GM12878 (cell line): ENCODE measurements around the gene HELZ. TPM values are rescaled to one million over a fixed set of nuclear protein-coding genes. Genes with fewer than 3 reads are reported as not detected.

ENCODE experiments used
- ATAC-seq: fragments of 200-7000 bp; cut with Tn5 transposase; 3 replicates; pipeline ENCODE4 v1.9.1; 2020; ENCODE audit warnings: mild to moderate bottlenecking, moderate library complexity
- BruUV-seq: library from RNA; stranded (reverse); fragments of 400-500 nt; replicated peaks from 2 replicates; lab custom pipeline; 2021; lab: Mats Ljungman, UMichigan
- CTCF ChIA-PET: fragments of 300-600 bp; sonication (Branson Sonifier 250); formaldehyde crosslinking; extraction: SDS; loops from one replicate; lab custom pipeline; 2021; ENCODE audit warnings: inconsistent platforms; lab: Yijun Ruan, JAX
- POLR2A ChIA-PET: fragments of 350-600 bp; formaldehyde crosslinking; extraction: SDS; loops from one replicate; lab custom pipeline; 2021; ENCODE audit warnings: inconsistent platforms; lab: Charles Lee
- RAD21 ChIA-PET: fragments of 300-600 bp; sonication (Branson Sonifier 250); formaldehyde crosslinking; loops from one replicate; lab custom pipeline; 2023; ENCODE audit warnings: antibody characterized with exemption; ENCODE audit not compliant: unreplicated experiment; lab: Charles Lee
- SMC1A ChIA-PET: fragments of 300-600 bp; sonication (Branson Sonifier 250); formaldehyde crosslinking; loops from one replicate; lab custom pipeline; 2023; ENCODE audit not compliant: unreplicated experiment, uncharacterized antibody; lab: Charles Lee
- DNase-seq: peaks from one replicate; pipeline ENCODE4 v3.0.0-alpha.2; 2011; ENCODE audit warnings: low read depth, low spot score
- FAIRE-seq: peaks from 3 replicates; lab custom pipeline; 2011; peaks lifted over from hg19 to GRCh38; lab: Jason Lieb, UNC
- H2AFZ ChIP-seq: 2 replicates; pipeline ENCODE4 v1.6.0; 2011; ENCODE audit warnings: low read depth, low read length, control low read depth; ENCODE audit not compliant: control insufficient read depth
- H3K27ac ChIP-seq: 2 replicates; pipeline ENCODE4 v1.5.1; 2011; ENCODE audit warnings: control low read depth; ENCODE audit not compliant: control insufficient read depth, insufficient read depth
- H3K27me3 ChIP-seq, 2 experiments: replicated peaks in 1 of 2; 2 replicates each; pipeline versions ENCODE4 v1.6.0 to v1.6.1; 2011; ENCODE audit warnings: low read length in 1 of 2; ENCODE audit not compliant: control insufficient read depth in 2 of 2, insufficient read depth in 2 of 2
- H3K36me3 ChIP-seq, 2 experiments: 2 replicates each; pipeline ENCODE4 v1.5.1; 2011; ENCODE audit warnings: low read length in 1 of 2; ENCODE audit not compliant: control insufficient read depth in 2 of 2, insufficient read depth in 2 of 2
- H3K4me1 ChIP-seq: 2 replicates; pipeline ENCODE4 v1.6.1; 2011; ENCODE audit warnings: mild to moderate bottlenecking, low read length, moderate library complexity, mixed read lengths; ENCODE audit not compliant: control insufficient read depth, insufficient read depth
- H3K4me2 ChIP-seq: 2 replicates; pipeline ENCODE4 v1.6.0; 2011; ENCODE audit warnings: control low read depth; ENCODE audit not compliant: control insufficient read depth, insufficient read depth
- H3K4me3 ChIP-seq: fragments of 200-600 bp; sonication (generic); 2 replicates; pipeline ENCODE4 v1.5.1; 2016
- H3K79me2 ChIP-seq: 2 replicates; pipeline ENCODE4 v1.6.0; 2011; ENCODE audit warnings: low read length; ENCODE audit not compliant: control insufficient read depth, insufficient read depth
- H3K9ac ChIP-seq: 2 replicates; pipeline ENCODE4 v1.8.0; 2011; ENCODE audit warnings: low read length, control low read depth, mixed read lengths; ENCODE audit not compliant: control insufficient read depth, insufficient read depth
- H3K9me3 ChIP-seq: replicated peaks from 3 replicates; pipeline ENCODE4 v1.5.1; 2011; ENCODE audit warnings: mild to moderate bottlenecking, low read length; ENCODE audit not compliant: control insufficient read depth, insufficient read depth
- H4K20me1 ChIP-seq: 2 replicates; pipeline ENCODE4 v1.6.0; 2011; ENCODE audit not compliant: control insufficient read depth, insufficient read depth
- ASH2L ChIP-seq: fragments of 300-600, 200-600 bp; sonication (generic); IDR thresholded peaks from 2 replicates; pipeline ENCODE4 v1.6.1; 2017; ENCODE audit warnings: low read depth, mild to moderate bottlenecking, borderline replicate concordance
- ATF3 ChIP-seq: IDR thresholded peaks from 2 replicates; pipeline ENCODE4 v1.6.1; 2011; ENCODE audit warnings: low read depth, mild to moderate bottlenecking, low read length, moderate library complexity, borderline replicate concordance; ENCODE audit errors: extremely low read depth
- FOXK2 ChIP-seq: fragments of 450-650 bp; IDR thresholded peaks from 2 replicates; pipeline ENCODE4 v1.6.1; 2017; ENCODE audit warnings: mild to moderate bottlenecking, moderate library complexity
- IRF5 ChIP-seq: fragments of 450-650 bp; IDR thresholded peaks from 2 replicates; pipeline ENCODE4 v1.6.1; 2017; ENCODE audit warnings: borderline replicate concordance
- LARP7 ChIP-seq: fragments of 450-650 bp; IDR thresholded peaks from 2 replicates; pipeline ENCODE4 v1.6.1; 2017; ENCODE audit warnings: mild to moderate bottlenecking
- NR2C2 ChIP-seq: IDR thresholded peaks from 2 replicates; pipeline ENCODE4 v1.6.1; 2011; ENCODE audit warnings: borderline replicate concordance, low read depth; ENCODE audit not compliant: control insufficient read depth, insufficient read length
- PKNOX1 ChIP-seq: fragments of 450-650 bp; IDR thresholded peaks from 2 replicates; pipeline ENCODE4 v1.6.1; 2016; ENCODE audit warnings: mild to moderate bottlenecking
- RB1 ChIP-seq: fragments of 450-650 bp; formaldehyde crosslinking; IDR thresholded peaks from 2 replicates; pipeline ENCODE4 v1.6.1; 2017; ENCODE audit warnings: mild to moderate bottlenecking, borderline replicate concordance
- STAT1 ChIP-seq: fragments of 450-650 bp; conservative IDR thresholded peaks from 2 replicates; pipeline ENCODE4 v1.6.1; 2014; ENCODE audit warnings: antibody characterized with exemption, mild to moderate bottlenecking
- SUPT20H ChIP-seq: IDR thresholded peaks from 2 replicates; pipeline ENCODE4 v1.6.1; 2011; ENCODE audit warnings: low read depth, mild to moderate bottlenecking, low read length, moderate library complexity, borderline replicate concordance; ENCODE audit not compliant: control insufficient read depth
- SUZ12 ChIP-seq: fragments of 200-600 bp; sonication (generic); IDR thresholded peaks from one replicate; pipeline ENCODE4 v1.6.1; 2018; ENCODE audit warnings: antibody characterized with exemption, mild to moderate bottlenecking; ENCODE audit not compliant: unreplicated experiment
- WRNIP1 ChIP-seq: IDR thresholded peaks from 2 replicates; pipeline ENCODE4 v1.6.1; 2011; ENCODE audit warnings: low read depth, low read length, improper control_type of control experiment, borderline replicate concordance
- ZNF217 ChIP-seq: fragments of 450-650 bp; IDR thresholded peaks from 2 replicates; pipeline ENCODE4 v1.6.1; 2017; ENCODE audit warnings: antibody characterized with exemption, mild to moderate bottlenecking
- WGBS: methylation state at CpG from one replicate; pipeline ENCODE4 v1.1.6; 2016; ENCODE audit warnings: low lambda C conversion rate; ENCODE audit not compliant: insufficient replicate concordance, insufficient coverage; ENCODE audit errors: missing lambda C conversion rate; 5-methylcytosine and 5-hydroxymethylcytosine counted together
- in situ Hi-C: fragments of 300-500 bp; cut with MboI; formaldehyde crosslinking; loops from 9 replicates; pipeline ENCODE4 v1.14.3; 2018; ENCODE audit warnings: mixed read lengths
- intact Hi-C: fragments of 100-400 bp; cut with micrococcal nuclease; formaldehyde crosslinking; loops from one replicate; pipeline ENCODE4 v1.14.2; 2022; ENCODE audit not compliant: unreplicated experiment
- polyA plus RNA-seq, 11 experiments: library from polyadenylated mRNA; depleted of rRNA in 4 of 11; unstranded in 6 of 11; stranded (reverse) in 5 of 11; fragments of >200 nt; fragmentation: Nextera tagmentation in 4 of 11; fragmentation: Illumina TruSeq in 1 of 11; extraction: Ambion mirVana in 4 of 11; extraction: Trizol in 1 of 11; gene quantifications; 1 replicate in 1 of 11; 2 replicates in 10 of 11; pipeline versions ENCODE4 v1.2.1 to v1.2.3, GENCODE V29; 2011 to 2016; ENCODE audit warnings: inconsistent platforms in 2 of 11, missing spikeins in 2 of 11, low read depth in 1 of 11
- total RNA-seq, 4 experiments: library from RNA; depleted of rRNA in 3 of 4; stranded (reverse); fragments of >200 nt in 3 of 4; fragmentation: Illumina TruSeq in 1 of 4; extraction: Trizol in 1 of 4; gene quantifications; 2 replicates each; pipeline versions ENCODE4 v1.2.1 to v1.2.3, GENCODE V29; 2013 to 2021

Gene HELZ
- total and polyA plus RNA-seq, 10 of the 15 experiments (the other 5 are each of a cell fraction or from before 2014, with no cell fraction given): 1.5 to 36.8 (median 19.1) TPM

GRCh38 chr17:67130768-67131167 is 114.2 kb downstream of the HELZ start:
- POLR2A ChIA-PET: interaction anchor here (0.9 kb wide), 1 partner anchor 11 kb away, joined by 4 read pairs; no protein-coding TSS in a partner anchor

GRCh38 chr17:67129283-67129682 is 115.7 kb downstream of the HELZ start:
- H3K4me2 ChIP-seq: no peak overlapping the region
- ChIA-PET RAD21 (no interaction called here), SMC1A (no interaction called here), POLR2A (no interaction called here), CTCF (no interaction called here)
- no peak overlapping the region for H2AFZ ChIP-seq
- no peak for DNase-seq
- BruUV-seq: no TSS peak
- H3K9me3 ChIP-seq: no peaks in the 10 kb centered on the region
- H4K20me1 ChIP-seq: no peaks in the 10 kb centered on the region
- in situ Hi-C loops (no loop called here), intact Hi-C loops (no loop called here)
- H3K4me3 ChIP-seq: no peak overlapping the region
- H3K27ac ChIP-seq: no peak overlapping the region
- H3K4me1 ChIP-seq: no peaks in the 10 kb centered on the region
- peaks cover 0 to 2% of the 10 kb centered on the region in 2 experiments; a peak in 1 of 4 replicates for H3K36me3 ChIP-seq
- H3K79me2 ChIP-seq: no peaks in the 10 kb centered on the region
- H3K27me3 ChIP-seq: no peaks in the 10 kb centered on the region
- no peak for ATAC-seq
- H3K9ac ChIP-seq: no peak overlapping the region
- 77% methylated on average over 3 of the region's 3 CpGs for WGBS
- FAIRE-seq: no peak
- TF ChIP-seq STAT1 (no peak), WRNIP1 (no peak), ZNF217 (no peak), ASH2L (no peak), RB1 (no peak), LARP7 (no peak), SUPT20H (no peak), NR2C2 (no peak), FOXK2 (no peak), SUZ12 (no peak), ATF3 (no peak), IRF5 (no peak)

More at GRCh38 chr17:67130768-67131167, 114.2 kb downstream of the HELZ start:
- no peaks in the 10 kb centered on the region for H3K79me2 ChIP-seq
- H2AFZ ChIP-seq: no peak overlapping the region
- DNase-seq: no peak
- H3K9ac ChIP-seq: no peak overlapping the region
- no peaks in the 10 kb centered on the region for H3K27me3 ChIP-seq
- no peaks in the 10 kb centered on the region for H4K20me1 ChIP-seq
- H3K36me3 ChIP-seq: peaks cover 0 to 5% of the 10 kb centered on the region in 2 experiments; a peak in 1 of 4 replicates
- no peak for ATAC-seq
- ChIA-PET SMC1A (interaction anchor here (0.7 to 2.1 kb wide), 5 partner anchors 18 to 163 kb away, joined by 3 to 6 read pairs (median 3); no protein-coding TSS in a partner anchor), RAD21 (no interaction called here), CTCF (interaction anchor here (0.6 to 1.4 kb wide), 3 partner anchors 9 to 49 kb away, joined by 3 to 5 read pairs (median 3); no protein-coding TSS in a partner anchor)
- no peak overlapping the region for H3K4me3 ChIP-seq
- no peaks in the 10 kb centered on the region for H3K4me1 ChIP-seq
- no peak for TF ChIP-seq LARP7
- 0 out of 2 replicates have a peak, but pooled peaks have one; percentile 9 for TF ChIP-seq PKNOX1
- TF ChIP-seq, all 136 proteins: peak for 1
- in situ Hi-C loops: no loop called here
- WGBS: 100% methylated on average over 4 of the region's 4 CpGs
- H3K27ac ChIP-seq: no peak overlapping the region
- intact Hi-C loops: no loop called here
- no peak for FAIRE-seq
- no TSS peak for BruUV-seq
- no peak overlapping the region for H3K4me2 ChIP-seq
- H3K9me3 ChIP-seq: no peaks in the 10 kb centered on the region
